ENCODE results near the gene GNG3.

DNA sequence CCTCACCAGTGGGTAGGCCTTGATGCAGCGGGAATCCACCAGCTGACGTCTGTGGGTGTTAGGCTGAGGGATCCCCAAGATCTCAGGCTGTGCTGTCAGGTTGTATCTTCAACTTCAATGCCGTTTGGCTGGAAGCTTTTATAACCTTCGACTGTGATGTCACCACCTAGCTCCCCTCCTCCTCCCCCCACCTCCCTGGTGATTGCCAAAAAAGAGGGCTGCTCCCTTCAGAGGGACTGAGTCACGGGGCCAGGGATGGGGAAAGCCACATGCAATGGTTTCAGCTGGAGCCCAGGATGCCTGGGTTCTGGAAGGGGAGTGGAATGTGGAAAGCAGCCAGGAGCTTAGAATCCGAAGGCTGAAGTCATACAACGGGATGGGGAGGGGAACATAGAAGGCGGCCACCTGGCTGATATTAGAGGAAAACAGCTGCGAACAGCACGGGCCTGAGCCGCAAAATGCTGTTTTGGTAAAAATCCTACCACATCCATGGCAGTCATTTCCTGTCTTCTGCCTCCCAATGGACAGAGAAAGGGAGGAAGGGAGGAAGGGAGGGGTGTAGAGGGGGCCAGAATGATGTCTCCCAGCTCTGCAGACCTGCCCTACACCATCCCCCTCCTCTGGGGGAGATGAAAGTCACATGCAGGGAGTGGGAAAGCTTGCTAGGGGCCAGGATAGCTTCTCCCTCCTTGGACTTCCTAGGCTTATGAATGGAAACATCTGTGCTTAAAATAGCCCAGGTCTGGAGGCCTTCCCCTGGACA is 17.9 kb upstream of the GNG3 start, which contains the start of gene LRRN4CL:
- TF ChIP-seq, protein P1, sequence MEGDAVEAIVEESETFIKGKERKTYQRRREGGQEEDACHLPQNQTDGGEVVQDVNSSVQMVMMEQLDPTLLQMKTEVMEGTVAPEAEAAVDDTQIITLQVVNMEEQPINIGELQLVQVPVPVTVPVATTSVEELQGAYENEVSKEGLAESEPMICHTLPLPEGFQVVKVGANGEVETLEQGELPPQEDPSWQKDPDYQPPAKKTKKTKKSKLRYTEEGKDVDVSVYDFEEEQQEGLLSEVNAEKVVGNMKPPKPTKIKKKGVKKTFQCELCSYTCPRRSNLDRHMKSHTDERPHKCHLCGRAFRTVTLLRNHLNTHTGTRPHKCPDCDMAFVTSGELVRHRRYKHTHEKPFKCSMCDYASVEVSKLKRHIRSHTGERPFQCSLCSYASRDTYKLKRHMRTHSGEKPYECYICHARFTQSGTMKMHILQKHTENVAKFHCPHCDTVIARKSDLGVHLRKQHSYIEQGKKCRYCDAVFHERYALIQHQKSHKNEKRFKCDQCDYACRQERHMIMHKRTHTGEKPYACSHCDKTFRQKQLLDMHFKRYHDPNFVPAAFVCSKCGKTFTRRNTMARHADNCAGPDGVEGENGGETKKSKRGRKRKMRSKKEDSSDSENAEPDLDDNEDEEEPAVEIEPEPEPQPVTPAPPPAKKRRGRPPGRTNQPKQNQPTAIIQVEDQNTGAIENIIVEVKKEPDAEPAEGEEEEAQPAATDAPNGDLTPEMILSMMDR (IDR thresholded peaks at IDR 0.05; ENCODE audit: insufficient read depth, low read length, poor library complexity, severe bottlenecking) = no peak
- TF ChIP-seq EZH2phosphoT487 (conservative IDR thresholded peaks at IDR 0.05; ENCODE audit: low read length) = no peak

All from SU-DHL-6 (cell line).